Trophoblast cell (in vitro differentiated cells and primary cell): ENCODE measurements around the gene HPGDS.

Source experiments
- DNase-seq, 2 donors: peaks; one replicate each; pipeline ENCODE4 v3.0.0-alpha.2; 2016
- H2AFZ ChIP-seq: 2 replicates; pipeline ENCODE4 v1.6.1; 2013; ENCODE audit warnings: low read length, moderate library complexity, mild to moderate bottlenecking; ENCODE audit not compliant: insufficient read depth, poor library complexity
- H2AK5ac ChIP-seq: 2 replicates; pipeline ENCODE4 v1.6.1; 2013; ENCODE audit warnings: mild to moderate bottlenecking, low read length
- H2BK120ac ChIP-seq: 2 replicates; pipeline ENCODE4 v1.6.1; 2013; ENCODE audit warnings: low read length, mild to moderate bottlenecking, moderate library complexity; ENCODE audit not compliant: insufficient read depth, poor library complexity
- H2BK12ac ChIP-seq: 2 replicates; pipeline ENCODE4 v1.6.1; 2013; ENCODE audit warnings: mild to moderate bottlenecking, low read length, moderate library complexity
- H2BK5ac ChIP-seq: 2 replicates; pipeline ENCODE4 v1.6.1; 2013; ENCODE audit warnings: low read length, low read depth, moderate library complexity, mild to moderate bottlenecking; ENCODE audit not compliant: poor library complexity
- H3K14ac ChIP-seq: 2 replicates; pipeline ENCODE4 v1.6.1; 2013; ENCODE audit warnings: mild to moderate bottlenecking, low read length
- H3K18ac ChIP-seq: 2 replicates; pipeline ENCODE4 v1.6.1; 2013; ENCODE audit warnings: mild to moderate bottlenecking, low read length
- H3K23ac ChIP-seq: 2 replicates; pipeline ENCODE4 v1.6.1; 2013; ENCODE audit warnings: low read length
- H3K27ac ChIP-seq: 2 replicates; pipeline ENCODE4 v1.5.1; 2013; ENCODE audit warnings: low read depth, mild to moderate bottlenecking, inconsistent platforms, low read length, moderate library complexity
- H3K27me3 ChIP-seq: 2 replicates; pipeline ENCODE4 v1.6.1; 2013; ENCODE audit warnings: inconsistent platforms, mild to moderate bottlenecking, low read length, moderate library complexity; ENCODE audit not compliant: insufficient read depth
- H3K36me3 ChIP-seq, 2 experiments: 1 replicate in 1 of 2; 2 replicates in 1 of 2; pipeline ENCODE4 v1.6.1; 2013; ENCODE audit warnings: low read length in 2 of 2, mild to moderate bottlenecking in 2 of 2, moderate library complexity in 1 of 2; ENCODE audit not compliant: insufficient read depth in 2 of 2, control insufficient read depth in 1 of 2
- H3K4ac ChIP-seq: 2 replicates; pipeline ENCODE4 v1.6.1; 2013; ENCODE audit warnings: low read depth, mild to moderate bottlenecking, low read length, moderate library complexity
- H3K4me1 ChIP-seq, 2 experiments: 1 replicate in 1 of 2; 2 replicates in 1 of 2; pipeline ENCODE4 v1.6.1; 2013; ENCODE audit warnings: low read length in 2 of 2, mild to moderate bottlenecking in 2 of 2, moderate library complexity in 1 of 2; ENCODE audit not compliant: insufficient read depth in 2 of 2, control insufficient read depth in 1 of 2
- H3K4me2 ChIP-seq: 2 replicates; pipeline ENCODE4 v1.6.1; 2013; ENCODE audit warnings: inconsistent platforms, mild to moderate bottlenecking, low read length, moderate library complexity
- H3K4me3 ChIP-seq: 2 replicates; pipeline ENCODE4 v1.5.1; 2013; ENCODE audit warnings: mild to moderate bottlenecking, low read depth, low read length, inconsistent platforms
- H3K79me1 ChIP-seq: one replicate; pipeline ENCODE4 v1.6.1; 2013; ENCODE audit warnings: low read length
- H3K79me2 ChIP-seq: 2 replicates; pipeline ENCODE4 v1.6.1; 2013; ENCODE audit warnings: low read length, mild to moderate bottlenecking; ENCODE audit not compliant: control insufficient read depth, insufficient read depth, poor library complexity
- H3K9ac ChIP-seq: 2 replicates; pipeline ENCODE4 v1.6.1; 2013; ENCODE audit warnings: mild to moderate bottlenecking, low read length
- H3K9me3 ChIP-seq: 2 replicates; pipeline ENCODE4 v1.6.1; 2013; ENCODE audit warnings: low read depth, mild to moderate bottlenecking, control low read depth, inconsistent platforms, low read length; ENCODE audit not compliant: insufficient read depth
- H4K12ac ChIP-seq: 2 replicates; pipeline ENCODE4 v1.6.1; 2013; ENCODE audit warnings: low read depth, mild to moderate bottlenecking, low read length, moderate library complexity
- H4K8ac ChIP-seq: 2 replicates; pipeline ENCODE4 v1.6.1; 2013; ENCODE audit warnings: low read depth, mild to moderate bottlenecking, low read length, moderate library complexity
- H4K91ac ChIP-seq: one replicate; pipeline ENCODE4 v1.6.1; 2013; ENCODE audit warnings: low read depth, mild to moderate bottlenecking, low read length, moderate library complexity
- WGBS: extraction: QIAGEN DNeasy Blood & Tissue Kit; methylation state at CpG from one replicate; pipeline ENCODE4 v1.1.7; 2013; ENCODE audit warnings: missing lambda C conversion rate; ENCODE audit not compliant: insufficient read length, insufficient coverage; ENCODE audit errors: extremely low coverage; 5-methylcytosine and 5-hydroxymethylcytosine counted together

Gene HPGDS

GRCh38 chr4:94256828-94257227 lies 85.8 kb downstream of the HPGDS start:
- Histone ChIP-seq H4K91ac (no peak overlapping the region), H2BK120ac (no peak overlapping the region)

DNA sequence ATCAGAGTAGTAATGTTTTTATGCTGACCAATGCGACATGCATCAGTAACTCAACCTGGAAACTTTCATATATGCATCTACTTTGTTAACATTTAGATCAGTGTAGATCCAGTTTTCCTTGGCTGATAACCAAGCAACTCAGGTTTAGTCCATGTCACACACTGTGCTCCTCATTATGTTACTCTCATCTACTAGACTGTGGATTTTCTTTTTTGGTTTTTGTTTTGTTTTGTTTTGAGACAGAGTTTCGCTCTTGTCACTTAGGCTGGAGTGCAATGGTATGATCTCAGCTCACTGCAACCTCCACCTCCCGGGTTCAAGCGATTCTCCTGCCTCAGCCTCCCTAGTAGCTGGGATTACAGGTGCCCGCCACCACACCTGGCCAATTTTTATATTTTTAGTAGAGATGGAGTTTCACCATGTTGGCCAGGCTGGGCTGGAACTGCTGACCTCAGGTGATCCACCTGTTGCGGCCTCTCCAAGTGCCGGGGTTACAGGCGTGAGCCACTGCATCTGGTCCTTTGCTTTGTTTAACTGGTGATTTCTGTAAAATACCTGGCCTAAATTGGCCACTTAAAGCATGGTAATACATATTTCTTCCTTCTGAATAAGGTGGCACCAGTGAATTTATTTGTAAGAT lies 86.4 kb downstream of the HPGDS start:
- Histone ChIP-seq H4K91ac (no peak overlapping the region), H4K8ac (no peak overlapping the region), H3K27me3 (no peaks in the 10 kb centered on the region), H3K4me2 (no peak overlapping the region), H3K4me1 (no peaks in the 10 kb centered on the region), H2BK12ac (no peak overlapping the region), H4K12ac (no peak overlapping the region), H3K27ac (no peak overlapping the region), H2AFZ (no peak overlapping the region), H3K18ac (no peak overlapping the region), H2BK5ac (no peak overlapping the region), H3K4ac (no peak overlapping the region), H3K4me3 (no peak overlapping the region), H3K9ac (no peak overlapping the region), H3K23ac (no peak overlapping the region), H3K79me1 (no peaks in the 10 kb centered on the region), H3K36me3 (peaks cover 8 to 10% of the 10 kb centered on the region in 2 experiments), H2AK5ac (no peak overlapping the region), H2BK120ac (no peak overlapping the region), H3K14ac (no peak overlapping the region), H3K79me2 (no peaks in the 10 kb centered on the region), H3K9me3 (no peaks in the 10 kb centered on the region)
- WGBS = no CpG with 5 or more reads among the region's 8 CpGs
- DNase-seq = no peak

More at GRCh38 chr4:94256828-94257227, 85.8 kb downstream of the HPGDS start:
- no peak overlapping the region for H3K9ac ChIP-seq
- no peak overlapping the region for H3K4me2 ChIP-seq
- no peak overlapping the region for H3K27ac ChIP-seq
- H3K4me3 ChIP-seq = no peak overlapping the region
- peaks cover 10% of the 10 kb centered on the region in 2 experiments for H3K36me3 ChIP-seq
- H2BK5ac ChIP-seq = no peak overlapping the region
- H2BK12ac ChIP-seq = no peak overlapping the region
- H3K18ac ChIP-seq = no peak overlapping the region
- no peak overlapping the region for H4K12ac ChIP-seq
- no peak overlapping the region for H2AFZ ChIP-seq
- H3K27me3 ChIP-seq = no peaks in the 10 kb centered on the region
- no peak overlapping the region for H2AK5ac ChIP-seq
- H3K79me1 ChIP-seq = no peaks in the 10 kb centered on the region
- H3K79me2 ChIP-seq = no peaks in the 10 kb centered on the region
- peak in 1 of 2 donors; percentile 23 for DNase-seq
- H4K8ac ChIP-seq = no peak overlapping the region
- no peak overlapping the region for H3K4ac ChIP-seq
- no peak overlapping the region for H3K14ac ChIP-seq
- no peaks in the 10 kb centered on the region for H3K9me3 ChIP-seq
- H3K23ac ChIP-seq = no peak overlapping the region
- H3K4me1 ChIP-seq = no peaks in the 10 kb centered on the region

DNA sequence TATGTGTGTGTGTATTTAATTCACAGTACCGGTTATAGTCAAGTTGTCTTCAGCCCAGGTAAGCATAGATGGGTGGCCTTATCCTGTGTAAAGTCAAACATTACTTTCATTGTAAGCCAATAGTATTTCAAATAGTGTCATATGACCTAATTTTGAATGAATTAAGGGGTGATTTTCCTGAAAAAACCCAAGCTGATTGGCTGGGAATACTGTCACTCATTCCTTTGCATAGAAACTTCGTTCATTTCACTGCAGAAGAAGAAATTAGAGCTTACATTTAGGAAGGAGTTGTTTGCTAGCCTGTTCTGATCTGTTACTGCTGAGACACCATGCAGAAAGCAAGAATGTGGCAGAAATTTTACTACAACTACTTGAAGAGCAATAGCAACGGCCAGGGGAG lies 89.6 kb downstream of the HPGDS start:
- no peak for DNase-seq
- WGBS = no CpG with 5 or more reads among the region's 3 CpGs
- no peaks in the 10 kb centered on the region for H3K79me2 ChIP-seq
- H2AK5ac ChIP-seq = no peak overlapping the region
- H3K27ac ChIP-seq = no peak overlapping the region
- H2BK12ac ChIP-seq = no peak overlapping the region
- H4K91ac ChIP-seq = no peak overlapping the region
- no peak overlapping the region for H3K23ac ChIP-seq
- H3K36me3 ChIP-seq = peaks cover 4 to 7% of the 10 kb centered on the region in 2 experiments
- no peak overlapping the region for H2BK120ac ChIP-seq
- H3K27me3 ChIP-seq = no peaks in the 10 kb centered on the region
- no peaks in the 10 kb centered on the region for H3K9me3 ChIP-seq
- H3K9ac ChIP-seq = no peak overlapping the region
- H3K18ac ChIP-seq = no peak overlapping the region
- no peak overlapping the region for H2AFZ ChIP-seq
- H3K79me1 ChIP-seq = no peaks in the 10 kb centered on the region
- H3K4me2 ChIP-seq = no peak overlapping the region
- no peak overlapping the region for H4K12ac ChIP-seq
- H3K4ac ChIP-seq = no peak overlapping the region
- no peak overlapping the region for H3K14ac ChIP-seq
- no peaks in the 10 kb centered on the region for H3K4me1 ChIP-seq
- no peak overlapping the region for H2BK5ac ChIP-seq
- H4K8ac ChIP-seq = no peak overlapping the region
- no peak overlapping the region for H3K4me3 ChIP-seq

DNA sequence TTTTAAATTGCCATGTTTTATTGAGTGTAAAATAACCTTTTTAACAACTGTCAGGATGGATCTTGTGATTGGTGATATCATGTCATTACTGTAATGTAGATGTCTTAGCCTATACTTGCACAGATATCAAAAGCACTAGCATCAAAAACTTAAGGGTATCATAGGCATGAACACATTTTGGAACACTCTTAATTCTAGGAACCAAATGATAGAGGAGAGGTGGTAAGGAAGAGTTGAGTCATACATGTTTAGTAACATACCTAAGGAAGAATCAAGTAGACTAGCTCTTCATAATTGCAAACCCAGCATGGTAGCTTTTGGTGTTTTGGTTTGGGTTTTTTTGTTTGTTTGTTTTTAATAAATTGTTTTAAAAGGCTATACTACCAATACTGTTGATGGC lies 91.5 kb downstream of the HPGDS start:
- H3K23ac ChIP-seq = no peak overlapping the region
- no peak overlapping the region for H3K14ac ChIP-seq
- H2BK120ac ChIP-seq = no peak overlapping the region
- H2AFZ ChIP-seq = no peak overlapping the region
- H3K9ac ChIP-seq = no peak overlapping the region
- H3K4me3 ChIP-seq = no peak overlapping the region
- no peak overlapping the region for H3K18ac ChIP-seq
- no peak for DNase-seq
- no peaks in the 10 kb centered on the region for H3K9me3 ChIP-seq
- no peaks in the 10 kb centered on the region for H3K4me1 ChIP-seq
- no peak overlapping the region for H2AK5ac ChIP-seq
- no peak overlapping the region for H2BK5ac ChIP-seq
- H2BK12ac ChIP-seq = no peak overlapping the region
- H3K27me3 ChIP-seq = no peaks in the 10 kb centered on the region
- no peak overlapping the region for H4K12ac ChIP-seq
- no peak overlapping the region for H4K8ac ChIP-seq
- H3K4me2 ChIP-seq = no peak overlapping the region
- no peak overlapping the region for H4K91ac ChIP-seq
- peaks cover 5 to 8% of the 10 kb centered on the region in 2 experiments for H3K36me3 ChIP-seq
- no peaks in the 10 kb centered on the region for H3K79me2 ChIP-seq
- H3K27ac ChIP-seq = no peak overlapping the region
- no peaks in the 10 kb centered on the region for H3K79me1 ChIP-seq
- no peak overlapping the region for H3K4ac ChIP-seq
